ENCODE data around the gene SYNGR2.
A peak's percentile ranks its signal among the peaks of the same experiment; 100 is the strongest.

DNA sequence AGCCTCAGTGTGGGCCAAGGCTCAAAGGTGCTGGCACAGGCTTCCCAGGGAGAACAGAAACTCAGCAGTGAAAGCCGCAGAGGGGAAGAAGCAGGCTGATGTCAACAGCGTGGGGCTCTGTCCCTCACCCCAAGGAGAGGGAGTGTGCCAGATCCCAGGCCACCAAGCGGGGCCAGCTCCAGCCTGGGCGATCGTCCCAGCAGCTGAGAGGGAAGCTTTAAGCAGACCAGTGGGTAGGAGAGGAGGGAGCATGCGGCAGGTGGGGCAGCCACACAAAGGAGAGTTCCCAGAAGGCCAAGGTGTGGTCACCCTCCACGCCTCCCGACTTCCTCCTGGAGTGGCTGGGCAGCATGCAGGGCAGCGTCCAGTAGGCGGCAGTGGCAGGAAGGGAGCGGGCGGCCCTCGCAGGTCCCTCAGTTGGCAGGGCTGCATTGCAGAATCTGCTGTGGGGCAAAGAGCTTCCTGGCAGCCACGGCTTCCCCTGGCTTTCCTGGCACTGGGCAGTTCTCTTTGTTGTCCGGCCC is 6.0 kb downstream of the SYNGR2 start:
- TF ChIP-seq EZH2 (IDR thresholded peaks at IDR 0.05; ENCODE audit: low read length), result no peak
- TF ChIP-seq, protein P1, sequence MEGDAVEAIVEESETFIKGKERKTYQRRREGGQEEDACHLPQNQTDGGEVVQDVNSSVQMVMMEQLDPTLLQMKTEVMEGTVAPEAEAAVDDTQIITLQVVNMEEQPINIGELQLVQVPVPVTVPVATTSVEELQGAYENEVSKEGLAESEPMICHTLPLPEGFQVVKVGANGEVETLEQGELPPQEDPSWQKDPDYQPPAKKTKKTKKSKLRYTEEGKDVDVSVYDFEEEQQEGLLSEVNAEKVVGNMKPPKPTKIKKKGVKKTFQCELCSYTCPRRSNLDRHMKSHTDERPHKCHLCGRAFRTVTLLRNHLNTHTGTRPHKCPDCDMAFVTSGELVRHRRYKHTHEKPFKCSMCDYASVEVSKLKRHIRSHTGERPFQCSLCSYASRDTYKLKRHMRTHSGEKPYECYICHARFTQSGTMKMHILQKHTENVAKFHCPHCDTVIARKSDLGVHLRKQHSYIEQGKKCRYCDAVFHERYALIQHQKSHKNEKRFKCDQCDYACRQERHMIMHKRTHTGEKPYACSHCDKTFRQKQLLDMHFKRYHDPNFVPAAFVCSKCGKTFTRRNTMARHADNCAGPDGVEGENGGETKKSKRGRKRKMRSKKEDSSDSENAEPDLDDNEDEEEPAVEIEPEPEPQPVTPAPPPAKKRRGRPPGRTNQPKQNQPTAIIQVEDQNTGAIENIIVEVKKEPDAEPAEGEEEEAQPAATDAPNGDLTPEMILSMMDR (optimal IDR thresholded peaks at IDR 0.05 in 1 of 3, IDR thresholded peaks at IDR 0.05 in 1 of 3, conservative IDR thresholded peaks at IDR 0.05 in 1 of 3; ENCODE audit: extremely low read depth in 1 of 3, insufficient read depth in 2 of 3, low read length in 3 of 3), result peak in 1 of 3 experiments; percentile 12
